Measurements from ENCODE around the gene CMBL.
A peak's percentile ranks its signal among the peaks of the same experiment; 100 is the strongest.

CMBL gene

GRCh38 chr5:10333154-10334006 lies 25.7 kb upstream of the CMBL start:
- DNase-seq, result no peak

GRCh38 chr5:10332301-10332700 lies 24.6 kb upstream of the CMBL start:
- no peak for DNase-seq

- DNase-seq, result no peak
Observed at GRCh38 chr5:10331341-10331796, 23.7 kb upstream of the CMBL start.

GRCh38 chr5:10330511-10331230 lies 23.0 kb upstream of the CMBL start:
- no peak for DNase-seq

- no peak for DNase-seq
Observed at GRCh38 chr5:10329820-10330481, 22.2 kb upstream of the CMBL start.

- no peak for DNase-seq
Observed at GRCh38 chr5:10329446-10329819, 21.7 kb upstream of the CMBL start.

GRCh38 chr5:10328323-10328722 lies 20.6 kb upstream of the CMBL start:
- no peak for DNase-seq

GRCh38 chr5:10324518-10325370 lies 17.0 kb upstream of the CMBL start:
- no peak for DNase-seq

- DNase-seq, result no peak
Observed at GRCh38 chr5:10323588-10324488, 16.1 kb upstream of the CMBL start.

- no peak for DNase-seq
Observed at GRCh38 chr5:10321882-10322281, 14.2 kb upstream of the CMBL start.

- no peak for DNase-seq
Observed at GRCh38 chr5:10320793-10321192, 13.1 kb upstream of the CMBL start.

GRCh38 chr5:10319202-10319851 lies 11.6 kb upstream of the CMBL start:
- DNase-seq, result no peak

- DNase-seq, result peak; percentile 43
Observed at GRCh38 chr5:10317825-10318682, 10.4 kb upstream of the CMBL start.

GRCh38 chr5:10315824-10316509 lies 8.3 kb upstream of the CMBL start:
- no peak for DNase-seq

GRCh38 chr5:10315201-10315600 lies 7.5 kb upstream of the CMBL start:
- no peak for DNase-seq

- DNase-seq, result no peak
Observed at GRCh38 chr5:10311595-10312425, 4.1 kb upstream of the CMBL start.

- peak; percentile 47 for DNase-seq
Observed at GRCh38 chr5:10310835-10311570, 3.3 kb upstream of the CMBL start.
